T47D (cell line): ENCODE measurements around the gene TEAD4.

ENCODE experiments used
- DNase-seq, 2 experiments: peaks; one replicate each; pipeline versions ENCODE4 v3.0.0 to v3.0.0-alpha.2; 2011 to 2012; ENCODE audit warnings: low read depth in 1 of 2, low spot score in 1 of 2
- JUND ChIP-seq: IDR thresholded peaks from 2 replicates; pipeline ENCODE4 v1.6.1; 2012; ENCODE audit warnings: low read depth
- in situ Hi-C: cut with HindIII; loops from 2 replicates; pipeline ENCODE4 v1.10.0; 2016; ENCODE audit warnings: low sequenced_read_pairs, low pct_unique_long_range_greater_than_20kb

The TEAD4 gene

GRCh38 chr12:3032161-3032560 is 73.0 kb downstream of the TEAD4 start:
- no peak for DNase-seq
- TF ChIP-seq JUND: no peak
- in situ Hi-C loops: no loop called here

GRCh38 chr12:3032770-3033538 is 73.8 kb downstream of the TEAD4 start:
- DNase-seq: no peak
- in situ Hi-C loops: no loop called here

GRCh38 chr12:3033539-3033867 is 74.3 kb downstream of the TEAD4 start:
- in situ Hi-C loops: no loop called here
- TF ChIP-seq JUND: no peak
- no peak for DNase-seq

More at GRCh38 chr12:3032770-3033538, 73.8 kb downstream of the TEAD4 start:
- no peak for TF ChIP-seq JUND

DNA sequence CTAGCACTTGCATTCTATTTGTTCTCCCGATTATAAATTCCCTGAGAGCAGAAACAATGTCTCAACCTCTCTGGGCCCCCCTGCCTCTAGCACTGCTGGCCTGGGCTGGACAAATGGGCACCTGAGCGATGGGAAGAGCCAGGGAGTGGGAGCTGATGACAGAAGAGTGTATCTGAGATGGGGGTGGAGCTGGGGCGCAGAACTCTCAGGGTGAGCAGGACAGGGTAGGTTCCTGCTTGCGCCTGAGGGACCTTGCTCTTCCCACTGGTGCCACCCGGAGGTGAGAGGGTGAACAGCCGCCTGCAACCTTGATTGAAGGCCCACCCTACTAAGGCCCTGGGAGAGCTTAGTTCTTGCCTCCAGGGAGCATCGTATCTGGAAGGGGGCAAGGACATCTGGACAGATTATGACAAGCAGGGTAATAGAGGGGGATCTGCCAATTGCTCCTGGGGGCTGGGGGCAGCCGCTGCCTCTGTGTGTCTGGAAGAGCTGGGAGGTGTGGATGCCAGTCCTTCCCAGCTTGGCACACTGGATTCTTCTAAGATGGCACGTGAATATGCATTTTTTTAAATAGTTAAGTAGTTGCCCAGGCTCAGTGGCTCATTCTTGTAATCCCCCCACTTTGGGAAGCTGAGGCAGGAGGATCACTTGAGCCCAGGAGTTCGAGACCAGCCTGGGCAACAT is 75.0 kb downstream of the TEAD4 start:
- TF ChIP-seq JUND: no peak
- in situ Hi-C loops: no loop called here
- peak; percentile 71 to 75 for DNase-seq

- DNase-seq: peak in 1 of 2 experiments; percentile 44
- in situ Hi-C loops: no loop called here
- no peak for TF ChIP-seq JUND
These were observed 76.0 kb downstream of the TEAD4 start for GRCh38 chr12:3035171-3035570.

- in situ Hi-C loops: no loop called here
- TF ChIP-seq JUND: no peak
- peak in 1 of 2 experiments; percentile 15 for DNase-seq
These were observed 76.9 kb downstream of the TEAD4 start for GRCh38 chr12:3035815-3036702.

DNA sequence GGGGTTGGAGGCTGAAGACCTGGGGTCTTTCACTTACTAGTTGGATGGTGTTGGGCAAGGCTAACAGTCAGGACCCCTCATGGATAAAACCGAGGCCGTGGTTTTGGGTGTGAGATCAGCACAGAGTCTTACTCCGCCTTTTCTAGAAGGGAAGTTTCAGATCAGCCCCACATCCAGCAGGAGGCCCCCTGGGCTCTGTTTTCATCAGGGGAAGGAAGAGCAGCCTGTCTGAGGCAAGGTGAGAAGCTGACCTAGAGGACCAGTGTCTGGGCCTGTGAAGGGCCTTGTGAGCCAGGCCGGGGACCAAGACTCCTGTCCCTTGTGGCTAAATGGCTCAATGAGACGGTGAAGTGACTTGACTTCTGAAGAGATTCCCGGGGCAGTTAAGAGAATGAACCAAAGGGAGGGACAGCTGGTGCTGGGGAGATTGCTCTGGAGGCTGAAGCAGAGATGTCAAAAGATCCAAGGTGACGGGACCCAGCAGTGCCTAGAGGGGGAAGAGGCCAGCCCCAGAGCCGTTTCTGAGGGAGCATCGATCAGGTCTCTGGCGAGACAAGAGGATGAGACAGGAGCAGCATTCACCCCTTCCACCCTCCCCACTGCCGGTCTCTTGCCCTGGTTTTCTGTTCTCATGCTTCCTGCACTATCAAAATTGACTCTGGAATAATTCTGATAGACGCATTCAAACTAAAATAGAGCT is 77.9 kb downstream of the TEAD4 start:
- DNase-seq: no peak
- no peak for TF ChIP-seq JUND
- in situ Hi-C loops: no loop called here

DNA sequence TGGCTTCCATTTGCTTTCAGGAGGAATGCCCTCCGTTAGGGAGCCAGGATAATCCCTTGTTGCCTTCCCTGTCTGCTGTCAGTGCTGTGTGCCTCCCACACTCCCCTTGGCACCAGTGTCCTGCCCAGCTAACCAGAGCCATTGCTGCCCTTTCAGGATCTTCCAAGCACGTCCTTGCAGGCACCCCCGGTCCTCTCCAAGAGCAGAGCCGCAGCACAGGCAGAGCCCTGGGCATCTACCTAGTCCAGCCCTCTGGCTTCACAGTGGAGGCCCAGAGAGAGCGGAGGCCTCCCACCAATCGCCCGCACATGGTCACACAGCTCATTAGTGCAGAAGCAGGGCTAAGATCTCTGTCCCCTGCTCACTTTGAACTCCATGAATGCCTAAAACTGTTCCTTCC is 79.0 kb downstream of the TEAD4 start:
- no peak for TF ChIP-seq JUND
- DNase-seq: no peak
- in situ Hi-C loops: no loop called here

GRCh38 chr12:3038926-3039510 is 79.8 kb downstream of the TEAD4 start:
- in situ Hi-C loops: no loop called here
- DNase-seq: no peak
- TF ChIP-seq JUND: no peak

DNA sequence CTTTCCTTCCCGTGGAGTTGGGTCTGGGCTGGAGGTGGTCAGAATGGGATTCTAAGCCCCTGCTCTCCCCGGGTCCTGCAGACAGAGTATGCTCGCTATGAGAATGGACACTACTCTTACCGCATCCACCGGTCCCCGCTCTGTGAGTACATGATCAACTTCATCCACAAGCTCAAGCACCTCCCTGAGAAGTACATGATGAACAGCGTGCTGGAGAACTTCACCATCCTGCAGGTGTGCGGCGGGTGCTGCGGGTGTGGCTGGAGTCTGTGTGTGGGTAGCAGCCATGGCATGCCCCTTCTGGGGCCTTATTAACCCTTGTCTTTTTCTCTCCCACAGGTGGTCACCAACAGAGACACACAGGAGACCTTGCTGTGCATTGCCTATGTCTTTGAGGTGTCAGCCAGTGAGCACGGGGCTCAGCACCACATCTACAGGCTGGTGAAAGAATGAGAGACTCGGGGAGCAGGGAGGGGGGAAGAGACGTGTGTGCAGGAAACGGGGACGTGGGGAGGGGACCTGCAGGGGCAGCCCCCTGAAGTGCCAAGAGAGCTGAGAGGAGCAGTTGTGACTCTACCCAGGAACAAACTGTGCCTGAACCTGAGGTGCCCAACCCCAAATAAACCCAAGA is 80.9 kb downstream of the TEAD4 start:
- in situ Hi-C loops: no loop called here
- TF ChIP-seq JUND: no peak
- DNase-seq: no peak

DNA sequence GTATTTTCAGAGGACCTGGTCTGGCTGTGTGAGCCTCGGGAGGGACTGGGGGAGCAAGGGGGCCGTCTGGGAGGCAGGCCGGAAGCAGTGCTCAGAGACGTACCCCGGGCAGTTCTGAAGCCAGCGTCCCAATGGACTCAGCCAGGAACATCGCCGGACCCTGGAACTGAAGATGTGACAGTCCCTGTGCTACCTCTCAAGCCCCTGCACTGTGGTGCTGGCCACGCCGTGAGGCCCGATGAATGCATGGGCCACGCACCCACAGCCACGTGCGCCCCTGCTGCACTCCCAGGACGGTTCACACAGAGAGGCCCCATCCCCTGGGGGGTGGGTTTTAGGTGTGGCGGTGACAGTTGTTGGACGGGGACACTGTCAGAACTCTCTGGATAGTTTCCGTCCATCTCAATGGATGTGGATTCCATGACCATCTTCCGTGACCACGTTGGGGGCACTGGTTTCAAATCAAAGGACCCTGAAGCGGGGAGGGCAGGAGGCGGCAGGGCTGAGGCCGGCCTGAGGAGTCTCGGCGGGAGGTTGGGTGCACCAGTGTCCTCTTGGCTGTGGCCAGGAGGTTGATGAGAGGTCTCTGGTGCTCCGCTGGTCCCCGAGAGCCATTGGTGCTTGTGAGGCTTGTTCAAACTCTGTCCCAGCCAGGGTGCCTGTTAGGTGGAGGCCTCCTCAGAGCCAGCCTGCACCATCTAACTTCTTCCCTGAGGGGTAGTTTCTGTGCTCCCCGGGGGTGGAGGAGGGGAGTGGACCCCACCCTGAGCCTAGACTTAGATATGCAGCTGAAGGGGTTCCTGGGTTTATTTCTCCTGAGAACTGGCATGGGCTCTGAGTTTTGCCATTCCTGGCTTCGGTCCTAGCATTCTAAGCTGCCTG is 81.7 kb downstream of the TEAD4 start:
- no peak for TF ChIP-seq JUND
- no peak for DNase-seq
- in situ Hi-C loops: no loop called here
